SK-N-MC (cell line): ENCODE measurements around the gene NOS1AP.

Source experiments
- EZH2 ChIP-seq: fragments of 200-600 bp; sonication (generic); IDR thresholded peaks from one replicate; pipeline ENCODE4 v1.6.1; 2017; ENCODE audit warnings: antibody characterized with exemption
- POLR2AphosphoS5 ChIP-seq: IDR thresholded peaks from 2 replicates; pipeline ENCODE4 v1.6.1; 2012; ENCODE audit warnings: mild to moderate bottlenecking, low read depth, low read length, borderline replicate concordance

DNA sequence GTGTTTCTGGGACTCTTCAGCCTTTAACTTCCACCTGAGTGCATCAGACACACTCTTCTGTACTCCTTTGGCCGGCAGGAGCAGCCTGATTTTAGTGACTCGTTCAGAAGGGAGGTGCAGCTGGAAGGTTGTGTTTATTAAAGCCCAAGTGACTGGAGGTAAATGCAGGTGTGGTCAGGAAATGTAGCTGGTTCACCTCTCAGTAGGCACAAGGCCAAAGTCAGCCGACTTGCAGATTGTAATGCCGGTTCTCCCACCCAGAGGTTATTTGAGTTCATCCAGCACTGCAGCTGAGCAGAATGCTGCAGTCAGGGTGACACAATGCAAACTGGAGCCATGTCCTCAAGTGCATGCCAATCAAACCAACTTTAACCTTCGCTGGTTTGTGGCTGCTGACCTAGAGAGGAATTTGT, 215.7 kb downstream of the NOS1AP start:
- TF ChIP-seq EZH2 (no peak), POLR2AphosphoS5 (no peak)
